Measurements from ENCODE around the gene RAPGEF1.
"Not testable (repeated sequence)": the region's sequence is repeated elsewhere in the genome, so short reads cannot be mapped to it uniquely, and the experiment has no call there.

The RAPGEF1 gene

GRCh38 chr9:131670247-131671132, 69.4 kb downstream of the RAPGEF1 start:
- DNase-seq (ENCODE audit: low read depth), result no peak

GRCh38 chr9:131669269-131670157, 70.4 kb downstream of the RAPGEF1 start:
- no peak for DNase-seq (ENCODE audit: low read depth)

GRCh38 chr9:131668439-131669268, 71.2 kb downstream of the RAPGEF1 start:
- DNase-seq (ENCODE audit: low read depth), result no peak

GRCh38 chr9:131668057-131668438, 71.8 kb downstream of the RAPGEF1 start:
- no peak for DNase-seq (ENCODE audit: low read depth)

- DNase-seq (ENCODE audit: low read depth), result no peak
Measured at GRCh38 chr9:131667576-131667975, 72.3 kb downstream of the RAPGEF1 start.

GRCh38 chr9:131666774-131667173, 73.1 kb downstream of the RAPGEF1 start:
- DNase-seq (ENCODE audit: low read depth), result no peak

- no peak for DNase-seq (ENCODE audit: low read depth)
Measured at GRCh38 chr9:131666029-131666428, 73.8 kb downstream of the RAPGEF1 start.

GRCh38 chr9:131663288-131663687, 76.6 kb downstream of the RAPGEF1 start:
- DNase-seq (ENCODE audit: low read depth), result no peak

GRCh38 chr9:131662289-131662621, 77.6 kb downstream of the RAPGEF1 start:
- DNase-seq (ENCODE audit: low read depth), result not testable (repeated sequence)

GRCh38 chr9:131661568-131662288, 78.1 kb downstream of the RAPGEF1 start:
- no peak for DNase-seq (ENCODE audit: low read depth)

GRCh38 chr9:131660466-131661405, 79.1 kb downstream of the RAPGEF1 start:
- DNase-seq (ENCODE audit: low read depth), result no peak

GRCh38 chr9:131658377-131659129, 81.3 kb downstream of the RAPGEF1 start:
- DNase-seq (ENCODE audit: low read depth), result peak; percentile 85

GRCh38 chr9:131657940-131658339, 81.9 kb downstream of the RAPGEF1 start:
- no peak for DNase-seq (ENCODE audit: low read depth)

- DNase-seq (ENCODE audit: low read depth), result no peak
Measured at GRCh38 chr9:131657456-131657855, 82.4 kb downstream of the RAPGEF1 start.

GRCh38 chr9:131657037-131657377, 82.9 kb downstream of the RAPGEF1 start:
- DNase-seq (ENCODE audit: low read depth), result no peak

GRCh38 chr9:131656356-131657036, 83.4 kb downstream of the RAPGEF1 start:
- DNase-seq (ENCODE audit: low read depth), result no peak

- not testable (repeated sequence) for DNase-seq (ENCODE audit: low read depth)
Measured at GRCh38 chr9:131654369-131654768, 85.5 kb downstream of the RAPGEF1 start.

- no peak for DNase-seq (ENCODE audit: low read depth)
Measured at GRCh38 chr9:131651599-131651998, 88.3 kb downstream of the RAPGEF1 start.

- DNase-seq (ENCODE audit: low read depth), result no peak
Measured at GRCh38 chr9:131651160-131651559, 88.7 kb downstream of the RAPGEF1 start.

All from fibroblast of the conjunctiva (primary cell).